ENCODE results near the gene PAH. TPM values are rescaled to one million over a fixed set of nuclear protein-coding genes. Genes with fewer than 3 reads are reported as not detected.

PAH gene
- total and polyA plus RNA-seq, 10 of the 15 experiments (the other 5 are each of a cell fraction or from before 2014, with no cell fraction given) = 0.20 to 4.8 (median 0.55) TPM; not detected in 1

DNA sequence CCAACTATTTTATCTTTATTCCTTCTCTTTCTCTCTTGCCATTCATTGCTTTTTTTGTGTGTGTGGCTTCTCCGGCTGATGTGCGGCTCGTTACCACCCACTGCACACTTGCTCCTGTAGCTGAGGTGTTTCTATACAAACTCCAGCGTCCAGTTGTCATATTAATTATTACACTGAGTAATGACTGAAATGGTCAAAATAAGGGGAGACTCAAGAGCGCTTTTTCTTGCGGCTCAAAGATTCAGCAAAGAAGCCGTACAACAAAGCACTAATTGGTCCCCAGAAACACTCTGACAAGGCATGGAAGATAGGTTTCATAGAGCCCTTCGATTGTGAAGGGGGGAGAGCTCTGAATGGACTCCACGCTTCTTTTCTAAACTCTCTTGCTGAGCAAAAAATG, 34.8 kb upstream of the PAH start:
- no peak for FAIRE-seq
- Histone ChIP-seq H3K4me2 (ENCODE audit: control insufficient read depth, insufficient read depth) (no peak overlapping the region), H3K27me3 (replicated peaks in 1 of 2; ENCODE audit: control insufficient read depth in 2 of 2, insufficient read depth in 2 of 2, low read length in 1 of 2) (peaks cover 0 to 3% of the 10 kb centered on the region in 2 experiments; a peak in 1 of 4 replicates), H3K79me2 (ENCODE audit: control insufficient read depth, insufficient read depth, low read length) (no peaks in the 10 kb centered on the region), H3K27ac (ENCODE audit: control insufficient read depth, insufficient read depth) (no peak overlapping the region), H3K9me3 (replicated peaks; ENCODE audit: control insufficient read depth, insufficient read depth, low read length) (no peaks in the 10 kb centered on the region), H2AFZ (ENCODE audit: control insufficient read depth, low read depth, low read length) (no peak overlapping the region), H3K4me3 (no peak overlapping the region), H3K4me1 (ENCODE audit: control insufficient read depth, insufficient read depth, low read length) (peaks cover 10% of the 10 kb centered on the region), H4K20me1 (ENCODE audit: control insufficient read depth, insufficient read depth) (no peaks in the 10 kb centered on the region), H3K36me3 (ENCODE audit: control insufficient read depth in 2 of 2, insufficient read depth in 2 of 2, low read length in 1 of 2) (no peaks in the 10 kb centered on the region), H3K9ac (ENCODE audit: control insufficient read depth, insufficient read depth, low read length) (no peak overlapping the region)
- CTCF ChIA-PET = interaction anchor here (0.8 to 17.5 kb wide), 9 partner anchors 40 to 597 kb away, joined by 3 to 281 read pairs (median 7); no protein-coding TSS in a partner anchor
- in situ Hi-C loops (cut with MboI) = no loop called here
- no TSS peak for BruUV-seq (replicated peaks)
- intact Hi-C loops (cut with micrococcal nuclease; ENCODE audit: unreplicated experiment) = loop anchor here (2.0 kb wide), 1 partner anchor 321 kb away; no protein-coding TSS in a partner anchor
- 64% methylated on average over 9 of the region's 9 CpGs for WGBS (ENCODE audit: insufficient coverage, insufficient replicate concordance, low lambda C conversion rate, missing lambda C conversion rate)
- RAD21 ChIA-PET (ENCODE audit: unreplicated experiment) = interaction anchor here (1.0 to 7.0 kb wide), 9 partner anchors 10 to 596 kb away, joined by 3 to 121 read pairs (median 6); no protein-coding TSS in a partner anchor
- POLR2A ChIA-PET = interaction anchor here (1.1 to 1.5 kb wide), 2 partner anchors 10 to 151 kb away, joined by 4 read pairs; no protein-coding TSS in a partner anchor
- ATAC-seq = no peak
- DNase-seq (ENCODE audit: low read depth, low spot score) = no peak
- TF ChIP-seq CBFB (IDR thresholded peaks at IDR 0.05; ENCODE audit: low read depth) (no peak), TCF3 (IDR thresholded peaks at IDR 0.05; ENCODE audit: borderline replicate concordance, insufficient read depth, low read depth, low read length) (no peak), EED (IDR thresholded peaks at IDR 0.05; ENCODE audit: low read depth) (no peak), CHD1 (IDR thresholded peaks at IDR 0.05; ENCODE audit: low read depth, low read length) (no peak), ZZZ3 (IDR thresholded peaks at IDR 0.05; ENCODE audit: control insufficient read depth, insufficient read length, low read depth) (no peak), EP300 (IDR thresholded peaks at IDR 0.05; ENCODE audit: borderline replicate concordance in 1 of 2, control insufficient read depth in 1 of 2, low read depth in 2 of 2, low read length in 2 of 2) (no peak), YBX1 (IDR thresholded peaks at IDR 0.05) (no peak)
- TF ChIP-seq, protein P1, sequence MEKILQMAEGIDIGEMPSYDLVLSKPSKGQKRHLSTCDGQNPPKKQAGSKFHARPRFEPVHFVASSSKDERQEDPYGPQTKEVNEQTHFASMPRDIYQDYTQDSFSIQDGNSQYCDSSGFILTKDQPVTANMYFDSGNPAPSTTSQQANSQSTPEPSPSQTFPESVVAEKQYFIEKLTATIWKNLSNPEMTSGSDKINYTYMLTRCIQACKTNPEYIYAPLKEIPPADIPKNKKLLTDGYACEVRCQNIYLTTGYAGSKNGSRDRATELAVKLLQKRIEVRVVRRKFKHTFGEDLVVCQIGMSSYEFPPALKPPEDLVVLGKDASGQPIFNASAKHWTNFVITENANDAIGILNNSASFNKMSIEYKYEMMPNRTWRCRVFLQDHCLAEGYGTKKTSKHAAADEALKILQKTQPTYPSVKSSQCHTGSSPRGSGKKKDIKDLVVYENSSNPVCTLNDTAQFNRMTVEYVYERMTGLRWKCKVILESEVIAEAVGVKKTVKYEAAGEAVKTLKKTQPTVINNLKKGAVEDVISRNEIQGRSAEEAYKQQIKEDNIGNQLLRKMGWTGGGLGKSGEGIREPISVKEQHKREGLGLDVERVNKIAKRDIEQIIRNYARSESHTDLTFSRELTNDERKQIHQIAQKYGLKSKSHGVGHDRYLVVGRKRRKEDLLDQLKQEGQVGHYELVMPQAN (conservative IDR thresholded peaks at IDR 0.05) = no peak
- SMC1A ChIA-PET (ENCODE audit: uncharacterized antibody, unreplicated experiment) = interaction anchor here (0.6 to 6.7 kb wide), 13 partner anchors 11 to 596 kb away, joined by 3 to 72 read pairs (median 4); no protein-coding TSS in a partner anchor

All from GM12878 (cell line).